NCI-H1048 (cell line): Measurements from ENCODE around the gene TRIP12.
"Not testable (repeated sequence)": the region's sequence is repeated elsewhere in the genome, so short reads cannot be mapped to it uniquely, and the experiment has no call there.

Experiments used
- DNase-seq: peaks from one replicate; lab custom pipeline; 2025; lab: John Stamatoyannopoulos, UW

TRIP12 gene

DNA sequence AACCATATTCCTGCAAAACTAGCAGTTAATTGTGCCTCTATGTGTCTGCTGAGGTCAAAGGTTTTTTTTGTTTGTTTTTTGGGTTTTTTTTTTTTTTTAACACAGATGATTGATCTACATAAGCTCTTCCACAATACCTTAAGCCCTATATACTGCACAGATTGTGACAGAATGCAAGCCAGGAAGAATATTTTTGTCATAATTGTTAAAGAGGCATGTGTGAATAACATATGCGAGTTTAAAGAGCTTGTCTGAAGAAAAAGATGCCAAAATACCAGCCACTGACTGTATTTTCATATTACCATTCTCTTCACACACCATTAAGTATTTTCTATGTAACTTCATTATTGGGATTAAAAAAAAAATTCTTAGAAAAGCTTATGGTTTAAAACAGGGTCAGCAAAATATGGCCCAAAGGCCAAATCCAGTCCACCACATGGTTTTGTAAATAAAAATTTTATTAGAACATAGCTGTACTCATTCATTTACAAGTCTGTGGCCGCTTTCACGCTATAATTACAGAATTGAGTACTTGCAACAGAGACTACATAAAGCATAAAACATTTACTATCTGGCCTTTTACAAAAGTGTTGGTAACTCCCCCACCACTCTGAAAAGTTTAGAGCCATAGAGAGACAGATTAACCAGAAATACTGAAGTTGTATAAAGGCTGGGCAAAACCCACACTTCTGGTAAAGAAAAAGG is 89.9 kb downstream of the TRIP12 start:
- DNase-seq, result no peak

DNA sequence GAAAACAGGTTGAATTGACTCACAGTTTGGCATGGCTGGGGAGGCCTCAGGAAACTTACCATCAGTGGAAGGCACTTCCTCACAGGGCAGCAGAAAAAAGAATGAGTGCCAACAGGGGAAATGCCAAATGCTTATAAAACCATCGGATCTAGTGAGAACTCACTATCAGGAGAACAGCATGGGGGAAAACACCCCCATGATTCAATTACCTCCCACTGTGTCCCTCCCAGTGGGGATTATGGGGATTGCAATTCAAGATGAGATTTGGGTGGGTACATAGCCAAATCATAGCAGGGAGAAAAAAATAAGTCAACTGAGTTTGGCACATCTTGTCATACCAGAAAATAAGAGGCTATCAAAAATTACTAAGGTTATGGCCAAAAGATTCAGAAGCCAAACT is 96.3 kb downstream of the TRIP12 start:
- no peak for DNase-seq

DNA sequence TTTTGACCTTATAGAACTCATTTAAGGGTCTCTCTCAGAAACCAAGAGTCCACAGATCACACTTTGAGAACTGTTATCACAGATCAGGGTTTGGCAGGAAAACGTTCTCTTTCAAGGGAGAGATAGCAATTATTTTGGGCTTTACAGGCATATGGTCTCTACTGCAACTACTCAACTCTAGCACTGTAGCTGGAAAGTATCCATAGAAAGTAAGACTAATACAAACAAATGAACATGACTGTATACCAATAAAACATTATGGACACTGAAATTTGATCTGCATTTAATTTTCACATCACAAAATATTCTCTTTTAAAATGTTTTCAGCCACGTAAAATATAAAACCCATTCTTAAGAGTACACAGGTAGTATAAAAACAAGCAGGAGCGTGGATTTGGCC is 100.5 kb downstream of the TRIP12 start:
- no peak for DNase-seq

DNA sequence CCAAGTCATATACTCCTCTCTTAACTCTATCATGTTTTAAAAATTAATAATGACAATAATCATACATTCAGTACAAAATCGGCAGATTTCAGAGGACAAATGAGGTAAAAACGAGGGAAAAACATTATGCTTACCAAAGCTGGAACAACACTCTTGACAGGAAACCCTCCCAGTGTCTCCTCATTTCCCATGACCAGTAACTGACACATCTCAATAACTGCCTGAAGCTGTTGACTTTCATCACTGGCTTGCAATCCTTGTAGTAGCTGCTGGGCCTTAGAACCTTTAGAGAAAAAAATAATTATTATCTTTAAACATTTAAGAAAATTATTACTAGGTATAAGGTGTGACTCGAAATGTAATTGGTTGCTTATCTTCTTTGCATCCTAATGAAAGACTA is 103.6 kb downstream of the TRIP12 start:
- no peak for DNase-seq

DNA sequence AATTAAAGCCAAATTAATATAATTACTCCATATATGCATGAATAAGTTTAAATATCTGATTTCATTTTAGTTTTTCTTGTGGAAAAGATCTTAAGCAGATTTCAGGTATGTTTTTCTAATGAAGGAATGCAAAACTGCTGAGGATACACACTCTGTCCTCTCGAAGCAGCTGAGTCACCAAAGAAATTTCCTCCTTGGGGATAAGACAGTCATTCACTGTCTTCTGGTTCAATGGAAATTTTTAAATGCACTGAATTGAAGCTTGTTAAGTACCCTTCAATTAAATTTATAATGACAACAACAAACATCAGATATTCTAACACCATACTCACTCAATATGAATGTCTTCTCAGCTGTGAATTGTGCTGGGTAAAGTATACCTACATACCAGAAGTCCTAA is 106.0 kb downstream of the TRIP12 start:
- DNase-seq, result no peak

DNA sequence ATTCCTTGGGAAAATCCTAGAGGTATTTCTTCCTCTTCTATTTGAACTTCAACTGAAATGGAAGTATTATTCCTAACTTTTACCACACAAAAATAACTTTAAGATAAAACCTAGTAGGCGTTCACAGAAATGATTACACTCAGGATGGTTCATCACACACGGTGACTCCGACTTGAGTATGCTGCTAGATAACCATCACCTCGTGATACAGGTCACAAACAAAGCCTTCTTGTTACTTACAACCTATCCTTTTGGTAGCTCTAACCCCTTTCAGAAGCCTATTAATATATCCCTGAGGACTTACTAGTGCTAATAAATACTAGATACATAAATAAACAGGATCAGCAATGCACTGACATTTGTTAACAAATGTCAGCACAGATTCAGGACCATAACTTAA is 106.5 kb downstream of the TRIP12 start:
- DNase-seq, result no peak

DNA sequence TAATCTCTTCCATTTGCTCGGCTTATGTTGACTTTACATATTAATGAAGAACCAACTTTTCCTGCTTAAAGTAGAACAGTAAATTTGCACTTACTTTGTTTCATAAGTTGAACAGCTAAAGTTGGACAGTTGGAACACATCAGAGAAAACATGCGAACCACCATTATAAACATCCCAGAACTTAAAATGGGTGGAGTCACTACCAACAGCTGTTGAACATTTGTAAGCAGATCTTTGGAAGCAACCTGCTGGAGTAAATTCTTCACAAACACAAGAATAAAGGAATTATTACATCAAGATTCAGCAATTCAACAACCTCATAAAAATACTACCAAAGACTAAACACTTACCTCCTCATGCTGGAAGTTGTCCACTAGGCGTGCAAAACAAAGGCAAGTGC is 111.0 kb downstream of the TRIP12 start:
- DNase-seq, result no peak

DNA sequence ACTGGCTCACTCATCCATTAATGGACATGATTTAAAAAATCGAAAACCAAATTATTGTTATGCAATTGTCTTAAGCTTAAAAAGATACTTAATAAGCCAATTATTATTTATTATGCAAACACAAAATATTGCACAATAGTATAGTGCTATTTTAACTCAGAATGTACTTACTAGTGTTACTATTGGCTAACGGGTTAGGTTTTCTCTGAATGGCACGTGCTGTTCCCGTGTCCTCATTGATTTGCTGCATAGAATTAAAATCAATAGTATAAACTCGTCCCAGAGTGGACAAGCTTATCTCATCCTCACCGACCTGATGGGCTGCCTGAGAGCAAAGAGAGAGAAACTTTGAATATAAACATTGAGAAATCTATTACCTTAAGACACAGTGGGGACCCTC is 116.2 kb downstream of the TRIP12 start:
- no peak for DNase-seq

DNA sequence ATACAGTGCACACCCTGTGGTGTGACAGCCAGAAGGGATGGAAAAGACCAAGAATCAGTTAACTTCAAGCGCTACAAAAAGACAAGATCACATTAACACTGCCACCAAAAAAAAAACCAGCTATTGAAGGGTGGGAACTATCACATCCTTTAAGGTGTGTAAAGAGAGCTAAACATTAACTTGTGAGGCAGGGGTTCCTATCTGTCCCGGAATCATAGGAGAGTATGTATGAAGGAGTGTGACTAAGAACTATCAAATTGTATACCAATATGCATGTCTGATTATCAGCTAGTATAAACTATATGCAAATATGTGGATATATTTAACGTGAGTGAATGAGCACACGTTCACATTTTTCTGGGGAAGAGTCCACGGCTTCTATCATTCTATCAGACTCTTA is 119.0 kb downstream of the TRIP12 start:
- no peak for DNase-seq

DNA sequence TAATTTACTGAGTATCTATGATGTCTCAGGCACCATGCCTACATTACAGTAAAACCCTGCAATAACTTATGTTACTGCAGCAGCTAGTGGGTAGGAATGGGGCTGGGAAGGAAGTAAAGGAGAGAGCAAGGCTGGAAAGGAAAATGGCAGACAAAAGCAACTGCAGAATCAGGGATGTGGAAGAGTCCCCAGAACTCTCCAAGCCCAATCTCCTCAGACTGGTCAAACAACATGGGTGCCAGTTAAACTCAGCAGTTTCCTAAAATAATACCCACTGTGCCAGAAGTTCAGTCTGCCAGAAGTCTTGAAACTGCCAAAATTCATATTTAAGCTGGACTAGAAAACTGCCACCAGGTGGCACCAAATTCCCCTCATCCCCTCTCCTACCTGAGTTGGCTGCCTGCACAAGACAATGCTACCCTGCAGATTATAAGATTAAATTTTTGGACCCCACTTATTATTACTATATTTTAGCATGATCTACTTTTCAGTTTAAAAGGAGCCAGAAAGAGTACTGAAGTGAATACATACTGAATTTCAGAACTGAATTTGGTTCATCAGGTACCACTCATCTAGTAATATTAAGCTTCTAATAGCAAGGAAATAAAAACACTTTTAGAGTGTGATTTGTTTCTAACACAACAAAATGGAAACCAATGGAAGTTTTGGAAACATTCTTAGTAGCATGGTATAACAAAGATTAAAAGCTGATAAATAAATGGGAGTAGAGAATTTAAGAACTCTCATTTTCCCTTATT is 120.6 kb downstream of the TRIP12 start:
- no peak for DNase-seq

DNA sequence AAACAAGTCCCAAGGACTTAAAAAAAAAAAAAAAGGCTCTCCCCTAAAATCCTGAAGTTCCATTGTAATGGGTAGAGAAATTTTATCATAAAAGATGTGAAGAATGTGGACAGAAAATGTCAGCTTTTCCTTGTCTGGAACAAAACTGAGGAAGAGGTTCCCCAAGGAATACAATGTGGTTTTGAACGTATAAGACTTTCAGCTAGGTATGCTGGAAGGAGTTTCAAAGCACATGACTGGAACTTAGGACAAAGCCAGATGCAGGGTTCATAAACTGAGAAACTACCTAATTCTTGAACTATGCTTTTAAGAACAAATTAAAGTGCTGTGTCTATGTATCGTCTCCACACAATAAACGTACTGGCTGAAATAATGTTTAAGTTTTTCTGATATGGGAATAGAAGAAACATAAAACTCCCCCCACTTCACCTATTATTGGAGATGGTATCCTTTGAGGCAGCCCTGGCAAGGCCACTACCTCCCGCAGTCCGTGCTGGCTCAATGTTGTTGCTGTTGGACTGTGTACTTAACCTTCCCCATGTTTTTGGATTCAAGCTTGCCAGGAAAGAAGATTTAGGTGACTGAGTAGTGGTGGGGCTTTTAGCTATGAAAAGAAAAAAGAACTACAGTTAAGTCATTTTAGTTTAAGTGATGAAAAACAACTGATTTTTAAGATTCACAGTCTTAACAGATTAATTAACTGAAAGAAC is 123.2 kb downstream of the TRIP12 start:
- no peak for DNase-seq

DNA sequence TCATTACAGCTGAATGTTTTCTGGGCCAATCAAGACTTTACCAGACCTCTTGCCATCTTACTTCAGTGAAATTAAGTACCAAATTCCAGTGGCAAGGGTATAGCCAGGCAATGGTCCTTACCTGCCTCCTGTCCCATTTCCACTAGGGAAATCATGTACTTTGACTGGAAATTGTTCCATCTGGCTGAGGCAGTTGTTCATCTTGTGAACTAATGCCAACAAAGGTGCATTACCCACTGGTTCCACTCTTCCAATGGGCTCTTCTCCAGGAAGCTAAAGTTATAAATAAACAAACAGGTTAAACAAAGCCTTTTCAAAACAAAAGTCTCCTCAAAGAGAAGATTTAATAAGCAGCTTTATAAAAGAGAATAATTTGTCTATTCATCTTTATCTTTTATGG is 126.8 kb downstream of the TRIP12 start:
- no peak for DNase-seq

DNA sequence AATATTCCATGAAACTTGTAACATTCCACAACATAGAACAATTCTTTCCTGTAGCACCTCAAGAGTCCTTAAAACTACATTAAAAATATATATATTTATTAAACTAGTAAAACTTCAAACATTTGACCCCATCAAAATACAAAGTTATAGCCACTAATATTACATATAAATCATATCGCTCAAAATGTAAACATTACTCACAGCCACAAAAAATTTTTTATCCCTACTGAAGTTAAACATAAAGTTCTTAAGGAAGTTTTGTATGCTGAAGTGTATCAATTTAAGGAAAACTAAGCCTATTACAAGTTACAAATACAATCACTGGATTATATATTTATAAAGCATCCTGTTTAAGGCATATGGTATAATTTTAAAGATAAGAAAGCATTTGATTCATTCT is 127.2 kb downstream of the TRIP12 start:
- DNase-seq, result no peak

DNA sequence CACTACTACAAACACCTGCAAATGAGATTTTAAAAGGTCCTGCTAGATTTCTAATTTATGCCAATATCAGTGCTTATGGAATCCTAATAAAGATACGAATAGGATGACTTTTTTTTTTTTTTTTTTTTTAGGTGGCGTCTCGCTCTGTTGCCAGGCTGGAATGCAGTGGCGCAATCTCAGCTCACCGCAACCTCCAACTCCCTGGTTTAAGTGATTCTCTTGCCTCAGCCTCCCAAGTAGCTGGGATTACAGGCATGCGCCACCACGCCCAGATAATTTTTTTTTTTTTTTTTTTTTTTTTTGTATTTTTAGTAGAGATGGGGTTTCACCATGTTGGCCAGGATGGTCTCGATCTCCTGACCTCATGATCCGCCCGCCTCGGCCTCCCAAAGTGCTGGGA is 135.5 kb downstream of the TRIP12 start:
- DNase-seq, result not testable (repeated sequence)

DNA sequence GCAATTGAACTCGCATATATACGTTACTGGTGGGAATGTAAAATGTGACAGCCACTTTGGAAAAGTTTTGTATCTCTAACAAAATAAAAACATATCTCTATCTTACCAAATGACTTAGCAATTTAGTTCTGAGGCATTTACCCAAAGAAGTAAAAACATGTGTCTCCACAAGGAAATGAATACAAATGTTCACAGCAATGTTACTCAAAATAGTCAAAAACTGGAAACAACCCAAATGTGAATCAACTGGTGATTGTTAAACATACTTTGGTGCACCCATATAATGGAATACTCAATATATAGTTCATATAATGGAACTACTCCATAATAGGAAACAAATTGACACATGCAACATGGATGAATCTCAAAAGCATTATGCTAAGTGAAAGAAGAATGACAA is 137.0 kb downstream of the TRIP12 start:
- no peak for DNase-seq

DNA sequence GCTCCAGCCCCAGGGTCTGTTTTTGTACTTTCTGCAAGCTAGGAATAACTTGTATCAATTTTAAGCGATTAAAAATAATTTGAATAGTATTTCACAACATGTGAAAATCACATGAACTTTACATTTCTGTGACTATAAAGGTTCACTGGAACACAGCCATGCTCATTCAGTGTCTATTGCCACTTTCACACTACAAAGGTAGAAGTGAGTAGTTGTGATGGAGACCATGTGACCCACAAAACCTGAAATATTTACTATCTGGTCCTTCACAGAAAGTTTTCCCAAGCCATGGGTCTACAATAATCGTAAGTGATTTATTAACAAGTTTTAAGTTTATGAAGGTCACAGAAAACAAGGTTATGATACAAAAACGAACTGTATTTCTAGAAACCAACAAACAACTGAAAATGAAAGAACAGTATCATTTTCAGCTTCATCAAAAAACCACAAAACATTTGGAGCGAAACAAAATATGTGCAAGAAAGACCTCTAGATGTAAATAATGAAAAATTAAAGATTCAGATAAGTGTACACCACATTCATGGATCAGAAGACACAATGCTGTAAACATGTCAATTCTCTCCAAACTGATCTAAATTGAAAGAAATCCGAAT is 138.6 kb downstream of the TRIP12 start:
- DNase-seq, result no peak

DNA sequence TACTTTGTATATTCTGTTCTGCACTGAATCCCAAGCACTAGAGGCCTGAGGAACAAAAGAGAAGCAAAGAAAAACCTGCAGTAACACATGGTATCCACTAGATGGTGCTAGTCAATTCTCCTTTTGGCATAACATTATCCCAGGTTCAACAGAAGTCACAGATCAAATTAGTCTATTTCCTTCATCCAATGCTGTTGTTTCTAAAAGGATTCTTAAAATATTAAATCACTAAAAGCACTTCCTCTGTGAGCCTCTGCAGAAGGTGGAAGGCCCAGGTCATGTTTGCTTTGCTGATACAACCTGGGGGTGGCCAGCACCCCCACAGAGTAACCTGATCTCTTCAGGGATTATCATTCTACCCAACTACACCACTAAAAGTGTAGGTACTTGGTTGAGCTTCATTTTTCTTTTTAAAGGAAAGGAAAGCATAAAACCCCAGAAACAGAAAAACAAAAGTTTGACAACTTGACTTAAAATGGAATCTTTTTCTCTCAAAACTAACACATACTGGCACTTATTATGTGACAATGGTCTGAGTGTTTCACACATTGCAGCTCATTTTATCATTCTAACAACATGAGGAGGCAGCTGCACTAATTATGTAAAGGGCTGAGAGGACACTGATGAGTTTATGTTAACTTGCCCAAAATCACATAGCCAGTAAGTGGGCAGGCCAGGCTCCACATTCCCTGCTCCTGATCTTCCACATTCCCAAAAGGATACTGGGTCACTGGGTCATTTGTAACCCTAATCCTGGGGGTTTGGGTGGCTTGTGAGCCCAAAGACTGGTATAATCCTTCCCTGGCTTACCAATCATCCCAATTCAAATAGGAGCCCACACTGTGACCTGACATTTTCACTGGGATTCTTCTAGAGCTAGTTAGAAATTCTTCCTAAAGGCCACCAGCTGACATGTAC is 140.7 kb downstream of the TRIP12 start:
- peak; percentile 33 for DNase-seq

DNA sequence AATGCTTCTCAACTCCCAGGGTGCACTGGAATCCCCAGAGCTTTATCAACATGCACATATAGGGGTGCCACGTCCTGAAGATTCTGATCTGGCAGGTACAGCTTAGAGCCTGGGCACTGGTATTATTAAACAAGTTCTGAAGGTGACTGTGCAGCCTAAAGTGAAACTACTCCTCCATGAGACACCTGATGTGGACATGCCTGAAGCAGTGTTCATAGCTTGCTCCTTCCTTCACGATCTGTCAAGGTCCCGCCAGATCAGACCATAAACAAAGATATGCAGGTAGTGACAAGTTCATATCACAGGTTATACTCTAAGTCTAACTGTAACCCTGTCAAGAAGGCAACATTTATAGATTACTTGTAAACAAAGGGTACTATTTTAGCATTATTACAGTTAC is 142.2 kb downstream of the TRIP12 start:
- no peak for DNase-seq

DNA sequence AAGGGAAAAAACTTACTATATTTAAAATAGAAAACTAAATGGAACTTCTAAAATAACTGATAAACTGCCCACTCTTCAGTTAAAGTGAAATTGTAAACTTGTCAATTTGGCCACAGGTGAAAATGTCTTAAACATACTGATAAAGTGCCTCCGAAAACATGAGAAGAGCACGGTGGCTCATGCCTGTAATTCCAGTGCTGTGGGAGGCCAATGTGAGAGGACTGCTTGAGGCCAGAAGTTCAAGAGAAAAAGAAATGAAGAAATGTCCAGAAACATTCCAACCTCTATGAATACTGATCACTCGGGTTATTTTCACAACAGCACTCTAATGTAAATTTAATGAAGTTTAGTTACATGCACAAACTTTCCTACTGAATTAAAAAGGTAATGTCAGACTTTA is 144.1 kb downstream of the TRIP12 start:
- DNase-seq, result no peak

DNA sequence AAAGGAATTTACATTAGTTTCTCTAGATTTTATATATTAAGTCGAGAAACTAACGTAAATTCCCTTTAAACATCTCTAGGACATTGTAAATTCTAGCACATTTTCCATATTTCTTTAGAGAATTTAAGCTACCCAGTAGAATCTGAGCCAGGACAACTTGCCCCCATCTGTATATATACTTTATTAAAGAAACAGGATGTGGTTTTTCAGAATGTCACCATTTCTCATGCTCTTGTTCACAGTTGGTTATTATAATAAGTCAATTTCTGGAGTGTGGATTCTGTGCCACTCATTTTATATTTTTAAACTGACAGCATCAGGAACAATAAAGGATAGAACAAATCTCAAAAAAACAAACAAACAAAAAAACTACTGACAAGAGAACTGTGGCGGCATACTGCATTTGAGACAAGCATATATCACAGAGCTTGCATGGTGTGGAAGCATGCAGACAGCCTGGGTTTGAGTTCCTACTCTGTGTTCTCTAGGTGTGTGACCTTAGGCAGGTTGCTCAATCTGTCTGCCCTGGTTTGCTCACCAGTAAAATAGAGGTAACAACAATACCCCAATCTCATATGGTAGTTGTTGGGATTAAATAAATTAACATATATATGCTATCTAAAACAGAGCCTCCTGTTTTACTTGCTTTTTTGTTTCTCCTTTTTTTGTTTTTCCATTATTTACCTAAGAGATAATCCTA is 146.0 kb downstream of the TRIP12 start:
- DNase-seq, result no peak

DNA sequence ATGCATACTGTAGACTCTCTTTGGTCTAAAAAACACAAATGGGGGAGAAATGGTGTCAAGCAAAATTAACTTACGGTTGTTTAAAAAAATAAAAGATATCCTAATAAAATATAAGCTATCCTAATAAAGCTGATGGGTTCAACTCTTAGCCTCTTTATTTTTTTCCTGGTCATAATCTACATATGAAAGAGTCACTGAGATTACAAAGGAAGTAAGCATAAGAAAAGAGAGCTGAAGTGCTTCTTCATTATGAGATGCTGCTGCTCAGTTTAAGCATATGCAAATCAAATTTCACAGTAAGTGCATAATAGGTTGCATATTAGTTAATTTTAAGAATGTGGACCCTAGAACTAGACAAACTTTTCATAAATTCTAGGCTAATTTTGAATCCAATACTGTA is 147.6 kb downstream of the TRIP12 start:
- DNase-seq, result no peak
